Caco-2 (cell line): Measurements from ENCODE around the gene TLR8. TPM values are rescaled to one million over a fixed set of nuclear protein-coding genes. Genes with fewer than 3 reads are reported as not detected.

Experiments
- BruUV-seq: library from RNA; stranded (reverse); fragments of 400-500 nt; replicated peaks from 2 replicates; lab custom pipeline; 2021; lab: Mats Ljungman, UMichigan
- CTCF ChIA-PET: fragments of 300-600 bp; sonication (Branson Sonifier 250); formaldehyde crosslinking; loops from one replicate; lab custom pipeline; 2022; ENCODE audit warnings: antibody characterized with exemption; lab: Charles Lee
- POLR2A ChIA-PET: fragments of 300-600 bp; sonication (Branson Sonifier 250); formaldehyde crosslinking; loops from one replicate; lab custom pipeline; 2022; ENCODE audit warnings: antibody characterized with exemption; lab: Charles Lee
- DNase-seq, 2 experiments: peaks; one replicate each; pipeline versions ENCODE4 v3.0.0 to v3.0.0-alpha.2; 2020 to 2022
- H3K27me3 ChIP-seq: replicated peaks from 2 replicates; pipeline ENCODE4 v1.6.0; 2011; ENCODE audit warnings: low read length; ENCODE audit not compliant: control insufficient read depth, insufficient read depth
- H3K36me3 ChIP-seq: 2 replicates; pipeline ENCODE4 v1.5.1; 2011; ENCODE audit warnings: low read length; ENCODE audit not compliant: control insufficient read depth, insufficient read depth
- H3K4me1 ChIP-seq: fragments of 250-450 bp; sonication (Bioruptor Pico); 2 replicates; pipeline ENCODE4 v1.5.1; 2020; ENCODE audit warnings: mild to moderate bottlenecking
- H3K4me3 ChIP-seq: 2 replicates; pipeline ENCODE4 v1.5.1; 2011; ENCODE audit warnings: low read depth, mild to moderate bottlenecking, control low read depth, low read length
- H3K9me3 ChIP-seq: fragments of 250-450 bp; sonication (Bioruptor Pico); 2 replicates; pipeline ENCODE4 v1.5.1; 2020; ENCODE audit warnings: mild to moderate bottlenecking, moderate library complexity
- H3K27ac Mint-ChIP-seq: one replicate; pipeline ENCODE4 v1.8.0; 2022; ENCODE audit warnings: mixed read lengths; ENCODE audit not compliant: unreplicated experiment
- H3K27me3 Mint-ChIP-seq: one replicate; pipeline ENCODE4 v1.8.0; 2022; ENCODE audit warnings: mixed read lengths; ENCODE audit not compliant: insufficient read depth, unreplicated experiment
- H3K36me3 Mint-ChIP-seq: one replicate; pipeline ENCODE4 v1.8.0; 2022; ENCODE audit warnings: mild to moderate bottlenecking, mixed read lengths; ENCODE audit not compliant: insufficient read depth, unreplicated experiment
- H3K4me1 Mint-ChIP-seq: one replicate; pipeline ENCODE4 v1.8.0; 2022; ENCODE audit warnings: low read depth, mixed read lengths; ENCODE audit not compliant: unreplicated experiment
- H3K4me3 Mint-ChIP-seq: one replicate; pipeline ENCODE4 v1.8.0; 2022; ENCODE audit warnings: mild to moderate bottlenecking, moderate library complexity, mixed read lengths; ENCODE audit not compliant: unreplicated experiment
- H3K9me3 Mint-ChIP-seq: one replicate; pipeline ENCODE4 v1.8.0; 2022; ENCODE audit warnings: mixed read lengths; ENCODE audit not compliant: unreplicated experiment
- CTCF ChIP-seq, 2 experiments: fragments of 200-600 bp in 1 of 2; IDR thresholded peaks; 1 replicate in 1 of 2; 2 replicates in 1 of 2; pipeline versions ENCODE4 v1.5.1 to v1.8.0; 2011 to 2022; ENCODE audit warnings: antibody characterized with exemption in 1 of 2, control low read depth in 1 of 2, inconsistent platforms in 1 of 2, low read depth in 1 of 2, low read length in 1 of 2, mild to moderate bottlenecking in 1 of 2, moderate library complexity in 1 of 2; ENCODE audit not compliant: insufficient read depth in 1 of 2, severe bottlenecking in 1 of 2, unreplicated experiment in 1 of 2
- intact Hi-C: fragments of 100-400 bp; cut with micrococcal nuclease; formaldehyde crosslinking; loops from one replicate; pipeline ENCODE4 v1.10.0; 2022; ENCODE audit not compliant: unreplicated experiment
- total RNA-seq: library from RNA; stranded (reverse); gene quantifications from 2 replicates; pipeline ENCODE4 v1.2.3, GENCODE V29; 2022

The TLR8 gene
- total RNA-seq, 1 experiment from 2014 or later = not detected

- Histone ChIP-seq H3K4me1 (no peaks in the 10 kb centered on the region), H3K36me3 (no peaks in the 10 kb centered on the region), H3K9me3 (no peaks in the 10 kb centered on the region), H3K27me3 (no peaks in the 10 kb centered on the region), H3K4me3 (no peak overlapping the region)
- BruUV-seq = no TSS peak
- intact Hi-C loops = no loop called here
- POLR2A ChIA-PET = no interaction called here
- Mint-ChIP-seq H3K27me3 (no peaks in the 10 kb centered on the region), H3K4me1 (peaks cover 6% of the 10 kb centered on the region), H3K9me3 (peaks cover 6% of the 10 kb centered on the region), H3K27ac (peak overlapping the region; percentile 70), H3K4me3 (no peak overlapping the region), H3K36me3 (no peaks in the 10 kb centered on the region)
- CTCF ChIA-PET = no interaction called here
- no peak for TF ChIP-seq CTCF (IDR thresholded peaks at IDR 0.05; ENCODE audit: insufficient read depth in 1 of 2, low read depth in 1 of 2, low read length in 1 of 2, severe bottlenecking in 1 of 2, unreplicated experiment in 1 of 2)
- DNase-seq = no peak
These were observed 38.7 kb upstream of the TLR8 start for GRCh38 chrX:12867685-12868084.

- Histone ChIP-seq H3K4me3 (no peak overlapping the region), H3K4me1 (no peaks in the 10 kb centered on the region), H3K36me3 (no peaks in the 10 kb centered on the region), H3K9me3 (no peaks in the 10 kb centered on the region), H3K27me3 (no peaks in the 10 kb centered on the region)
- H3K27me3 Mint-ChIP-seq = no peaks in the 10 kb centered on the region
- ChIA-PET CTCF (no interaction called here), POLR2A (no interaction called here)
- H3K4me3 Mint-ChIP-seq = no peak overlapping the region
- BruUV-seq = no TSS peak
- no peak overlapping the region for H3K27ac Mint-ChIP-seq
- no peak for TF ChIP-seq CTCF (IDR thresholded peaks at IDR 0.05; ENCODE audit: insufficient read depth in 1 of 2, low read depth in 1 of 2, low read length in 1 of 2, severe bottlenecking in 1 of 2, unreplicated experiment in 1 of 2)
- no peak for DNase-seq
- H3K36me3 Mint-ChIP-seq = no peaks in the 10 kb centered on the region
- intact Hi-C loops = no loop called here
- peaks cover 6% of the 10 kb centered on the region for H3K4me1 Mint-ChIP-seq
- H3K9me3 Mint-ChIP-seq = no peaks in the 10 kb centered on the region
These were observed 37.7 kb upstream of the TLR8 start for GRCh38 chrX:12868747-12869146.

GRCh38 chrX:12871257-12871656, 35.2 kb upstream of the TLR8 start:
- no peaks in the 10 kb centered on the region for H3K27me3 ChIP-seq
- H3K36me3 Mint-ChIP-seq = no peaks in the 10 kb centered on the region
- intact Hi-C loops = no loop called here
- no peak overlapping the region for H3K27ac Mint-ChIP-seq
- POLR2A ChIA-PET = no interaction called here
- H3K36me3 ChIP-seq = no peaks in the 10 kb centered on the region
- no peak overlapping the region for H3K4me3 ChIP-seq
- no peaks in the 10 kb centered on the region for H3K9me3 Mint-ChIP-seq
- TF ChIP-seq CTCF (IDR thresholded peaks at IDR 0.05; ENCODE audit: insufficient read depth in 1 of 2, low read depth in 1 of 2, low read length in 1 of 2, severe bottlenecking in 1 of 2, unreplicated experiment in 1 of 2) = no peak
- DNase-seq = no peak
- no peaks in the 10 kb centered on the region for H3K4me1 ChIP-seq
- no peaks in the 10 kb centered on the region for H3K27me3 Mint-ChIP-seq
- CTCF ChIA-PET = no interaction called here
- H3K4me3 Mint-ChIP-seq = no peak overlapping the region
- peaks cover 6% of the 10 kb centered on the region for H3K4me1 Mint-ChIP-seq
- BruUV-seq = no TSS peak
- H3K9me3 ChIP-seq = no peaks in the 10 kb centered on the region
